Fibroblast of skin of left quadriceps (primary cell): ENCODE data around the gene CACNG7.

ENCODE experiments used
- DNase-seq, 2 experiments: peaks; one replicate each; pipeline ENCODE4 v3.0.0-alpha.2; 2013; ENCODE audit warnings: low read depth in 2 of 2

The CACNG7 gene

GRCh38 chr19:53951947-53952346 lies 42.9 kb downstream of the CACNG7 start:
- DNase-seq, result no peak

- no peak for DNase-seq
Observed at GRCh38 chr19:53953383-53953782, 44.3 kb downstream of the CACNG7 start.

- no peak for DNase-seq
Observed at GRCh38 chr19:53957448-53958167, 48.5 kb downstream of the CACNG7 start.

- DNase-seq, result no peak
Observed at GRCh38 chr19:53958168-53958571, 49.1 kb downstream of the CACNG7 start.

- no peak for DNase-seq
Observed at GRCh38 chr19:53958823-53959757, 50.0 kb downstream of the CACNG7 start.

- no peak for DNase-seq
Observed at GRCh38 chr19:53960187-53960586, 51.1 kb downstream of the CACNG7 start.

GRCh38 chr19:53960886-53961285 lies 51.8 kb downstream of the CACNG7 start:
- no peak for DNase-seq

- no peak for DNase-seq
Observed at GRCh38 chr19:53961523-53962356, 52.7 kb downstream of the CACNG7 start.

GRCh38 chr19:53962887-53963431 lies 53.9 kb downstream of the CACNG7 start, which contains the start of gene CACNG8:
Gene CACNG8, plus strand, starts transcription at chr19:53962937.
- no peak for DNase-seq

GRCh38 chr19:53965091-53965490 lies 56.0 kb downstream of the CACNG7 start:
- DNase-seq, result no peak

- no peak for DNase-seq
Observed at GRCh38 chr19:53966931-53967330, 57.9 kb downstream of the CACNG7 start.

- no peak for DNase-seq
Observed at GRCh38 chr19:53969366-53969765, 60.3 kb downstream of the CACNG7 start.

GRCh38 chr19:53971673-53972072 lies 62.6 kb downstream of the CACNG7 start:
- no peak for DNase-seq

- peak; percentile 62 for DNase-seq
Observed at GRCh38 chr19:53977429-53977990, 68.4 kb downstream of the CACNG7 start.

- DNase-seq, result peak; percentile 73 to 76
Observed at GRCh38 chr19:53977991-53978731, 69.1 kb downstream of the CACNG7 start.

GRCh38 chr19:53978975-53979801 lies 70.1 kb downstream of the CACNG7 start:
- no peak for DNase-seq

- no peak for DNase-seq
Observed at GRCh38 chr19:53980539-53981375, 71.7 kb downstream of the CACNG7 start.

GRCh38 chr19:53981376-53981951 lies 72.4 kb downstream of the CACNG7 start:
- DNase-seq, result no peak
